Eye (tissue), 1 donor: ENCODE data around the gene SLC25A12.
"Not testable (repeated sequence)": the region's sequence is repeated elsewhere in the genome, so short reads cannot be mapped to it uniquely, and the experiment has no call there.

Experiments
- DNase-seq: peaks from one replicate; pipeline ENCODE4 v3.0.0-alpha.2; 2015

Gene SLC25A12

GRCh38 chr2:171822525-171823322, 71.3 kb downstream of the SLC25A12 start:
- no peak for DNase-seq

GRCh38 chr2:171819453-171819852, 74.6 kb downstream of the SLC25A12 start:
- no peak for DNase-seq

DNA sequence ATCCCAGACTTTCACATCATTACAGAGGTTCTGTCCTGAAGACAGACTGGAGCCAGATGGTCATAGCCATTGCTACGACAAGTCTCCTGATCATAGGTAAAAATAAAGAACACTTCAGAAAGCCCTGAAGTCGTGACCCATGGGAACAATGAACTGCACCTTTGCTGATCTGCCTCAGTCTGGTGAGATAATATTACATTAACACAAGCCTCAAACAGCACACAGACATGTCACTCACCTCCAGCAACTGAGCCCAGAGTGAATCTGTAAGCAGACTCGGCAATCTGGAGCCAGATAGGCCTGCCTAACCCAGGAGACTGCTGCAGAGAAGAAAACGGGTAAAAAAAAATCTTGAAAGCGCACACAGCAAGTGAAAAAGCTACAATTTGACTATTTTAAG, 79.2 kb downstream of the SLC25A12 start:
- DNase-seq, result no peak

DNA sequence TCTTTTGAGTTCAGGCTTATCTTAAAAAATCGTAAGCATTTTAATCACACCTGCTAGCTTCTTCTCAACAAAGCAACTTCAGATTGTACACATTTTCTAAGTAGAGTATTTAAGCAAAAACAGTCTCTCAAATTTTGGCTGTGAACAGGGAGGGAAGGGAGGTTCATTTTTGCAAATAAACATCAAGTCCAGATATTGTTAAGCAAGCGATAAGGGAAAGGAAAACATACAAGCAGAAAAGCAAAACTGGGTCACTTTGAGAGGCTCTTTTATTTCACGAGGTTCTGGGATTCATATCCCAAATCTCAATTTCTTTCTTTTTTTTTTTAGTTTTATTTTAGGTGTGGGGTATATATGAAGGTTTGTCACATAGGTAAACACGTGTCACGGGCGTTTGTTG, 79.9 kb downstream of the SLC25A12 start:
- DNase-seq, result no peak

GRCh38 chr2:171813729-171814128, 80.3 kb downstream of the SLC25A12 start:
- DNase-seq, result no peak

- DNase-seq, result no peak
Measured at GRCh38 chr2:171813126-171813525, 80.9 kb downstream of the SLC25A12 start.

GRCh38 chr2:171811245-171811628, 82.8 kb downstream of the SLC25A12 start:
- DNase-seq, result peak; percentile 61

DNA sequence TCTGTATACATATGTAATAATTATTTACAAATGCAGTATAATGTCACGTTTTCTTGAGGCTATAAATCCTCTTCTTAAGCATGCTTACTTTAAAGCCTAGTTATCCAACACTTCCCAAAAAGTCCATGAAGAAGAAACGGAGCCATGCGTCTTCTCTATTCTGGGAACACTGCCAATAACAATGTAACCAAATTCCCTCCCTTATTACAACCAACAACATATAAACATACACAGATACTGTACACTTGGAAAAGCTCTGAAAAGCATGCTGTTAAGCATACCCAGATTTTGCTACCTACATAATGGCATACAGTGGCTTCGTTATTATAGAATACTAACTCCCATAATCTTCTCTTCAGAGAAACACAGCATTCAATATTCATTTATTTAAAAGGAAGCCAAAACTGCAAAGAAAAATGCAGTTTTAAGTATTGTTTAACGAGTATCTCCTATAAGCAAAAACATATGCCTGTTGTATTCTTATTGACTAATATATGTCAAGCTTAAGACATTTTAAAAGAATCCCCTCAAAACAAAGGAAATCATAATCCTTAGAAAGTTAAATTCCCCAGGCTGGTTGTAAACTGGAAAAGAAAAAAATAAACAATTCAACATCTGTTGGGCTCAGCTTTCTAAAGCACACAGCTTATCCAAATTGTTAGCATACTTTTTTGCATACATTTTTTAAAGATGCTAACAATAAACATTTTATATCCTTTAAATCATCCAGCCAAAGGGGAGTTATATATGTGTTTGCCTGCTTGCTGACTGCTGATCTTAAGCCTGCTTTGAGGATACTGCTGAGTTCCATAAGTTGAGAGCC, 83.4 kb downstream of the SLC25A12 start:
- peak; percentile 40 for DNase-seq

DNA sequence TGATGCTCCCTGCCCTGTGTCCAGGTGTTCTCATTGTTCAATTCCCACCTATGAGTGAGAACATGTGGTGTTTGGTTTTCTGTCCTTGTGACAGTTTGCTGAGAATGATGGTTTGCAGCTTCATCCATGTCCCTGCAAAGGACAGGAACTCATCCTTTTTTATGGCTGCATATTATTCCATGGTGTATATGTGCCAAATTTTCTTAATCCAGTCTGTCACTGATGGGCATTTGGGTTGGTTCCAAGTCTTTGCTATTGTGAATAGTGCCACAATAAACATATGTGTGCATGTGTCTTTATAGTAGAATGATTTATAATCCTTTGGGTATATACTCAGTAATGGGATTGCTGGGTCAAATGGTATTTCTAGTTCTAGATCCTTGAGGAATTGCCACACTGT, 85.2 kb downstream of the SLC25A12 start:
- DNase-seq, result not testable (repeated sequence)

DNA sequence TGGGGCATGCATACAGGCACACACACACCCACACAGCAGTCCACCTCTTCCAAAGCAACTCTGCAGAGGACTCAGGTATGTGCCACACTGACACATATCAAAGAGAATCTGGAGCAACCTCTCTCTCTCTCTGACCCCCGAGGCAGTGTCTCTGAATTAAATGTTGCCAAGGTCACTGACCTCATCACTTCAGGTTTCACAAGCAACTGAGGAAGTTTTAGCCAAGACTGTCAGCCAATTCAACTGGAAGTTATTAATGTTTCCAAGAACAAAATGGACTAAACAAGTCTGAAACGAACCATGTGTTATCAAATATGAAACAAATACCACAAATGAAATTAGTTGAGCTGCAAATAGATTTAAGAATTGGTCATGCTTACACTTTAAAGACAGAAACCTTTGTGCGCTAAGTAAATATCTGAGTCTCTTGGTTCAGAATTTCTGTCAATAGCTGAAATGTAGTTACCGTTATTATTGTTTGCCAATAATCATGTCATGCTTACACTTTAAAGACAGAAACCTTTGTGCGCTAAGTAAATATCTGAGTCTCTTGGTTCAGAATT, 86.1 kb downstream of the SLC25A12 start:
- DNase-seq, result peak; percentile 36

DNA sequence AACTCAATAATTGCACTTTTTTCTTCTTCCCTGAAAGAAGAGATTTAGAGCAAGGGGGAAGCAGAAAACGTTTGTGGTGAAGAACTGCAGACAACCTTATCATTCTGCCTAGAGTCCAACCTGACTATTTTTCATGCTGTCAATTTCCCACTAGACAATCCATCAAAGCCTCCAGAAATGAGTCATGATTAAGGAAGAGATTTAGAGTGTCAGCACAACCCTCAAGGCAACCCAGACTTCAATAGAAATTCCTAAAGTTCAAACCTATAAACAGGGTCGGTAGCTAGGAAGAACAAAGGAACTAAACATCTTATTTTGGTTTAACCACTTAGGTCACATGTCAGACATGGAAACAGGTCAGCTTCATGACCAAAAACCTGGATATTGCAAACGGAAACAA, 86.9 kb downstream of the SLC25A12 start:
- no peak for DNase-seq

DNA sequence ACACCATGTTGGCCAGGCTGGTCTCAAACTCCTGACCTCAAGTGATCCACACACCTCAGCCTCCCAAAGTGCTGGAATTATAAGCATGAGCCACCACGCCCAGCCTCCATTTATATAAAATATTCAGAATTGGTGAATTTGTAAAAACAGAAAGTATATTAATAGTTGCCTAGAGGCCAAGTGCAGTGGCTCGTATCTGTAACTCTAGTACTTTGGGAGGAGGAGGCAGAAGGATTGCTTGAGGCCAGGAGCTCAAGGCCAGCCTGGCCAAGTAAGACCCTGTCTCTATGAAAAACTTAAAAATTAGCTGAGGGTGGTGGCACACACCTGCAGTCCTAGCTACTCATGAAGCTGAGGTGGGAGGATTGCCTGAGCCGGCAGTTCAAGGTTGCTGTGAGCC, 89.6 kb downstream of the SLC25A12 start:
- no peak for DNase-seq

- DNase-seq, result no peak
Measured at GRCh38 chr2:171803757-171804156, 90.3 kb downstream of the SLC25A12 start.

- DNase-seq, result no peak
Measured at GRCh38 chr2:171800639-171801038, 93.4 kb downstream of the SLC25A12 start.

GRCh38 chr2:171798156-171798820, 95.8 kb downstream of the SLC25A12 start:
- DNase-seq, result peak; percentile 28

- DNase-seq, result peak; percentile 75
Measured at GRCh38 chr2:171794918-171795317, 99.1 kb downstream of the SLC25A12 start.

DNA sequence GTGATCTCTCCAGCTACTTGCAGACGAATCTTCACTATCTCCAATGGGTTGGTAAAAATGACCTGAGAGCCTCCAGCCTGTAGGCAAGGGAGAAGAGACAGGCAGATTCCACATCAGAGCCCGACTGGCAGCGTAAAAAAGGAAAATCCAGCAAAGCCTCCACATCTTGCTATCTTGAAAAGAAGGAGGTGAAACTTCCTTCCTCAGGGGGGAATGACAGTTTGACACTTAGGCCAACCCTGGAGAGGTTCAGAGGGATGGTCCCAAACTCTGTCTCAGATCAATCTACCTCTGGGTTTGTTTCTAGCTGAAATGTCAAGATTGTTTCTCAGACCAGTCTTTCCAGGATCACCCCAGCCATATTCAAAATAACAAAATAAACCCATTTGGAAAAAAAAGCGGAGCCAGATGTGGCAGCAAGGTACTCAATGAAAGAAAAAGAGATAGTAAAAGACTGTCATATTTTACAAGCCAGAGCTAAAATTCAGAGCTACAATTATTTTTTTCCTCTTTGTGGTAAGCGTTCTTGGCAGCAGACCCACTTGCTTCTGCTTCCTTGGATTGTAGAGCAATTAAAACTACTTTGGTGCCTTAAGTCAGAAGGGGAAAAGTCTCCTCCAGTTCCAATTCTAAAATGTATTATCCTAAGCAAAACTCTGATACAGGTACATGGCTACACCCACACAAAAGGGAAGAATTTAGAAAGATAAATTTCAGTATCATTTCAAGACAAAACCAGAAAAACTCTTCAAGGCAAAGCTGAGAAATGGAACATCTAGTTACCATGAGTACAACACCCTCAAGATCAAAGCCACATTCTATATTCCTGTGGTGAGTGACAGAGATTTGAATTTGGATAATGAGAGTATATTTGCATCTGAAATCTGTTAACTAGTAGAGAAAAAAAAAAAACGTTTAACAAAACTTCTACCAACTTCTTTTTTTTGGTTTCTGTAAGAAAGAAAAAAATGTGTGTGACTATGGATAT, 100.1 kb downstream of the SLC25A12 start:
- DNase-seq, result peak; percentile 92

GRCh38 chr2:171792886-171793580, 101.0 kb downstream of the SLC25A12 start:
- peak; percentile 71 for DNase-seq

DNA sequence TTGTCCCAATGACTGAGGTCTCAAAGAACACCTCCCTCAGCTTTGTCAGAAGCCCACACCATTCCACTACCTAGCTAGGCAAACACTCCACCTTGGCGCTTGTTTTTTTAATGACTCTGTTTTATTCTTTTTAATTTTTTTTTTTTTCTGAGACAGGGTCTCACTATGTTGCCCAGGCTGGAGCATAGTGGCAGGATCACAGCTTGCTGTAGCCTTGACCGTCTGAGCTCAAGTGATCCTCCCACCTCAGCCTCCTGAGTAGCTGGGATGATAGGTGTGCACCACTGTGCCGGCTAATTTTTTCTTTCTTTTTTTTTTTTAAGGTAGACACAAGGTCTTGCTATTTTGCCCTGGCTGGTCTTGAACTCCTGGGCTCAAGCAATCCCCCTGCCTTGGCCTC, 101.9 kb downstream of the SLC25A12 start:
- DNase-seq, result no peak

- no peak for DNase-seq
Measured at GRCh38 chr2:171791361-171791760, 102.7 kb downstream of the SLC25A12 start.

GRCh38 chr2:171789956-171790355, 104.1 kb downstream of the SLC25A12 start:
- DNase-seq, result no peak
